HCEC 1CT (cell line): Measurements from ENCODE around the gene ID1.
"Not testable (repeated sequence)": the region's sequence is repeated elsewhere in the genome, so short reads cannot be mapped to it uniquely, and the experiment has no call there.

Experiments used
- DNase-seq: peaks from one replicate; pipeline ENCODE4 v3.0.0-alpha.2; 2017

Gene ID1

GRCh38 chr20:31602779-31603441 lies 2.2 kb upstream of the ID1 start:
- peak; percentile 64 for DNase-seq

- DNase-seq = peak; percentile 88
Observed at GRCh38 chr20:31603822-31604566, 1.1 kb upstream of the ID1 start.

GRCh38 chr20:31604567-31605030 lies 490 bp upstream of the ID1 start:
- DNase-seq = no peak

- peak; percentile 21 for DNase-seq
Observed at GRCh38 chr20:31605902-31606803, 1.1 kb downstream of the ID1 start.

GRCh38 chr20:31606804-31607639 lies 1.9 kb downstream of the ID1 start:
- peak; percentile 9 for DNase-seq

- no peak for DNase-seq
Observed at GRCh38 chr20:31607640-31608250, 2.7 kb downstream of the ID1 start.

GRCh38 chr20:31608251-31608945 lies 3.3 kb downstream of the ID1 start:
- DNase-seq = peak; percentile 17

- DNase-seq = not testable (repeated sequence)
Observed at GRCh38 chr20:31612271-31612640, 7.2 kb downstream of the ID1 start.

- DNase-seq = no peak
Observed at GRCh38 chr20:31615416-31615815, 10.3 kb downstream of the ID1 start.

GRCh38 chr20:31617432-31618104 lies 12.5 kb downstream of the ID1 start:
- no peak for DNase-seq

- DNase-seq = no peak
Observed at GRCh38 chr20:31620246-31620645, 15.2 kb downstream of the ID1 start.

GRCh38 chr20:31623123-31623505 lies 18.0 kb downstream of the ID1 start:
- DNase-seq = not testable (repeated sequence)

- DNase-seq = not testable (repeated sequence)
Observed at GRCh38 chr20:31626534-31626933, 21.4 kb downstream of the ID1 start.

GRCh38 chr20:31628057-31628456 lies 23.0 kb downstream of the ID1 start:
- DNase-seq = not testable (repeated sequence)

- DNase-seq = no peak
Observed at GRCh38 chr20:31630187-31630790, 25.2 kb downstream of the ID1 start.

GRCh38 chr20:31632548-31633338 lies 27.7 kb downstream of the ID1 start:
- no peak for DNase-seq

- DNase-seq = peak; percentile 5
Observed at GRCh38 chr20:31633339-31633914, 28.3 kb downstream of the ID1 start.

- DNase-seq = no peak
Observed at GRCh38 chr20:31637660-31638059, 32.6 kb downstream of the ID1 start, which contains the start of gene COX4I2. TSS of gene COX4I2 (plus strand) at chr20:31637912. CDS start at chr20:31639018, 1,106 bp downstream.

- DNase-seq = no peak
Observed at GRCh38 chr20:31638317-31638716, 33.2 kb downstream of the ID1 start.
